Caco-2 (cell line): ENCODE measurements around the gene KRT6A. TPM values are rescaled to one million over a fixed set of nuclear protein-coding genes. Genes with fewer than 3 reads are reported as not detected.
"Not testable (repeated sequence)": the region's sequence is repeated elsewhere in the genome, so short reads cannot be mapped to it uniquely, and the experiment has no call there.

Experiments used
- BruUV-seq: library from RNA; stranded (reverse); fragments of 400-500 nt; replicated peaks from 2 replicates; lab custom pipeline; 2021; lab: Mats Ljungman, UMichigan
- CTCF ChIA-PET: fragments of 300-600 bp; sonication (Branson Sonifier 250); formaldehyde crosslinking; loops from one replicate; lab custom pipeline; 2022; ENCODE audit warnings: antibody characterized with exemption; lab: Charles Lee
- POLR2A ChIA-PET: fragments of 300-600 bp; sonication (Branson Sonifier 250); formaldehyde crosslinking; loops from one replicate; lab custom pipeline; 2022; ENCODE audit warnings: antibody characterized with exemption; lab: Charles Lee
- DNase-seq, 2 experiments: peaks; one replicate each; pipeline versions ENCODE4 v3.0.0 to v3.0.0-alpha.2; 2020 to 2022
- H3K27me3 ChIP-seq: replicated peaks from 2 replicates; pipeline ENCODE4 v1.6.0; 2011; ENCODE audit warnings: low read length; ENCODE audit not compliant: control insufficient read depth, insufficient read depth
- H3K36me3 ChIP-seq: 2 replicates; pipeline ENCODE4 v1.5.1; 2011; ENCODE audit warnings: low read length; ENCODE audit not compliant: control insufficient read depth, insufficient read depth
- H3K4me1 ChIP-seq: fragments of 250-450 bp; sonication (Bioruptor Pico); 2 replicates; pipeline ENCODE4 v1.5.1; 2020; ENCODE audit warnings: mild to moderate bottlenecking
- H3K4me3 ChIP-seq: 2 replicates; pipeline ENCODE4 v1.5.1; 2011; ENCODE audit warnings: low read depth, mild to moderate bottlenecking, control low read depth, low read length
- H3K9me3 ChIP-seq: fragments of 250-450 bp; sonication (Bioruptor Pico); 2 replicates; pipeline ENCODE4 v1.5.1; 2020; ENCODE audit warnings: mild to moderate bottlenecking, moderate library complexity
- H3K27ac Mint-ChIP-seq: one replicate; pipeline ENCODE4 v1.8.0; 2022; ENCODE audit warnings: mixed read lengths; ENCODE audit not compliant: unreplicated experiment
- H3K27me3 Mint-ChIP-seq: one replicate; pipeline ENCODE4 v1.8.0; 2022; ENCODE audit warnings: mixed read lengths; ENCODE audit not compliant: insufficient read depth, unreplicated experiment
- H3K36me3 Mint-ChIP-seq: one replicate; pipeline ENCODE4 v1.8.0; 2022; ENCODE audit warnings: mild to moderate bottlenecking, mixed read lengths; ENCODE audit not compliant: insufficient read depth, unreplicated experiment
- H3K4me1 Mint-ChIP-seq: one replicate; pipeline ENCODE4 v1.8.0; 2022; ENCODE audit warnings: low read depth, mixed read lengths; ENCODE audit not compliant: unreplicated experiment
- H3K4me3 Mint-ChIP-seq: one replicate; pipeline ENCODE4 v1.8.0; 2022; ENCODE audit warnings: mild to moderate bottlenecking, moderate library complexity, mixed read lengths; ENCODE audit not compliant: unreplicated experiment
- H3K9me3 Mint-ChIP-seq: one replicate; pipeline ENCODE4 v1.8.0; 2022; ENCODE audit warnings: mixed read lengths; ENCODE audit not compliant: unreplicated experiment
- intact Hi-C: fragments of 100-400 bp; cut with micrococcal nuclease; formaldehyde crosslinking; loops from one replicate; pipeline ENCODE4 v1.10.0; 2022; ENCODE audit not compliant: unreplicated experiment
- total RNA-seq: library from RNA; stranded (reverse); gene quantifications from 2 replicates; pipeline ENCODE4 v1.2.3, GENCODE V29; 2022
- TF ChIP-seq, protein P1 (sequence below), 2 experiments: fragments of 200-600 bp in 1 of 2; IDR thresholded peaks; 1 replicate in 1 of 2; 2 replicates in 1 of 2; pipeline versions ENCODE4 v1.5.1 to v1.8.0; 2011 to 2022; ENCODE audit warnings: antibody characterized with exemption in 1 of 2, control low read depth in 1 of 2, inconsistent platforms in 1 of 2, low read depth in 1 of 2, low read length in 1 of 2, mild to moderate bottlenecking in 1 of 2, moderate library complexity in 1 of 2; ENCODE audit not compliant: insufficient read depth in 1 of 2, severe bottlenecking in 1 of 2, unreplicated experiment in 1 of 2

Gene KRT6A
- total RNA-seq, 1 experiment from 2014 or later: 0.14 TPM

DNA sequence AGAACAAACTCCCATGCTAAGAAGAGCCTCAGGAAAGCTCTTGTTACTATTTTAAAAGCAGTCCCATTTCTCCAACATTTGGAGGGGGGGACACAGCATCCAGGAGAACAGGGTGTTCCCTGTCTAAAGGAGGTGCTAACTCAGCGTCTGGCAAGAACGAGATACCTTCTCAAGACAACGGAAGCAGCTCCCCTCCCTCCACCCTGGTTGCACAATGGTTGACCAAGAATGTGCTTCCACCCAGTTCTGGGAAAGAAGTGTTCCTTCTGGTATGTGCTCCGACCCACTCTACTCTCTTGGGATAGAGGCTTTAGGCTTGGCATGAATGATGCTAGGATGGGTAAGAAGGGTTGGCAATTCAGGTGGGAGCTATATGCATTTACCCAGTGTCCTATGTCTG lies 1.5 kb upstream of the KRT6A start:
- TF ChIP-seq, protein P1, sequence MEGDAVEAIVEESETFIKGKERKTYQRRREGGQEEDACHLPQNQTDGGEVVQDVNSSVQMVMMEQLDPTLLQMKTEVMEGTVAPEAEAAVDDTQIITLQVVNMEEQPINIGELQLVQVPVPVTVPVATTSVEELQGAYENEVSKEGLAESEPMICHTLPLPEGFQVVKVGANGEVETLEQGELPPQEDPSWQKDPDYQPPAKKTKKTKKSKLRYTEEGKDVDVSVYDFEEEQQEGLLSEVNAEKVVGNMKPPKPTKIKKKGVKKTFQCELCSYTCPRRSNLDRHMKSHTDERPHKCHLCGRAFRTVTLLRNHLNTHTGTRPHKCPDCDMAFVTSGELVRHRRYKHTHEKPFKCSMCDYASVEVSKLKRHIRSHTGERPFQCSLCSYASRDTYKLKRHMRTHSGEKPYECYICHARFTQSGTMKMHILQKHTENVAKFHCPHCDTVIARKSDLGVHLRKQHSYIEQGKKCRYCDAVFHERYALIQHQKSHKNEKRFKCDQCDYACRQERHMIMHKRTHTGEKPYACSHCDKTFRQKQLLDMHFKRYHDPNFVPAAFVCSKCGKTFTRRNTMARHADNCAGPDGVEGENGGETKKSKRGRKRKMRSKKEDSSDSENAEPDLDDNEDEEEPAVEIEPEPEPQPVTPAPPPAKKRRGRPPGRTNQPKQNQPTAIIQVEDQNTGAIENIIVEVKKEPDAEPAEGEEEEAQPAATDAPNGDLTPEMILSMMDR (IDR thresholded peaks at IDR 0.05; ENCODE audit: insufficient read depth in 1 of 2, low read depth in 1 of 2, low read length in 1 of 2, severe bottlenecking in 1 of 2, unreplicated experiment in 1 of 2): no peak
- H3K36me3 ChIP-seq: no peaks in the 10 kb centered on the region
- Mint-ChIP-seq H3K27me3 (peaks cover 14% of the 10 kb centered on the region), H3K36me3 (no peaks in the 10 kb centered on the region), H3K4me1 (peaks cover 7% of the 10 kb centered on the region), H3K27ac (no peak overlapping the region), H3K4me3 (no peak overlapping the region), H3K9me3 (no peaks in the 10 kb centered on the region)
- no peak for DNase-seq
- POLR2A ChIA-PET: no interaction called here
- no peaks in the 10 kb centered on the region for H3K27me3 ChIP-seq
- intact Hi-C loops: no loop called here
- H3K4me1 ChIP-seq: peaks cover 18% of the 10 kb centered on the region
- H3K9me3 ChIP-seq: no peaks in the 10 kb centered on the region
- CTCF ChIA-PET: interaction anchor here (1.1 kb wide), 1 partner anchor 26 kb away, joined by 3 read pairs; no protein-coding TSS in a partner anchor
- BruUV-seq: no TSS peak
- no peak overlapping the region for H3K4me3 ChIP-seq

DNA sequence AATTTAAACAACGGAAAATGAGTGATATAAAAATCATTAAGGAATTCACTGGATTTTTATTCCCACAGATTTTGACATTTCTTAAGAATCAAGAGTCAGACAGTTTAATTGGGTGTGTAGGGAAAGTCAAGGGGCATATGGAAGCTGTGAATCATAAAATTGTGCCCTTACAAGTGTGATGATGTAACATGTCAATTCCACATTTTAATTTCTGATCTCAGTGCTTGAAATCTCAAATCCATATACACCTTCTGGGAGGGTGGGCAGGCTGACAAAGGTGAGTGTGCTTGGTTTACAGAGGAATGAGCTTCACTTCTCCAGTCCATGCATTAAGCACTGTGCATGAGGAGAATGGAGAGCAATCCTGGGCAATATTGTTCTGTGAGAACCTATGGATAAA lies 1.0 kb upstream of the KRT6A start:
- H3K36me3 Mint-ChIP-seq: no peaks in the 10 kb centered on the region
- H3K4me3 Mint-ChIP-seq: no peak overlapping the region
- Histone ChIP-seq H3K9me3 (no peaks in the 10 kb centered on the region), H3K4me1 (peaks cover 18% of the 10 kb centered on the region), H3K27me3 (no peaks in the 10 kb centered on the region), H3K4me3 (no peak overlapping the region), H3K36me3 (no peaks in the 10 kb centered on the region)
- no peak overlapping the region for H3K27ac Mint-ChIP-seq
- no TSS peak for BruUV-seq
- H3K27me3 Mint-ChIP-seq: peaks cover 14% of the 10 kb centered on the region
- DNase-seq: no peak
- TF ChIP-seq, protein P1 (IDR thresholded peaks at IDR 0.05; ENCODE audit: insufficient read depth in 1 of 2, low read depth in 1 of 2, low read length in 1 of 2, severe bottlenecking in 1 of 2, unreplicated experiment in 1 of 2): no peak
- intact Hi-C loops: no loop called here
- no peaks in the 10 kb centered on the region for H3K9me3 Mint-ChIP-seq
- H3K4me1 Mint-ChIP-seq: peaks cover 7% of the 10 kb centered on the region
- ChIA-PET CTCF (no interaction called here), POLR2A (no interaction called here)

DNA sequence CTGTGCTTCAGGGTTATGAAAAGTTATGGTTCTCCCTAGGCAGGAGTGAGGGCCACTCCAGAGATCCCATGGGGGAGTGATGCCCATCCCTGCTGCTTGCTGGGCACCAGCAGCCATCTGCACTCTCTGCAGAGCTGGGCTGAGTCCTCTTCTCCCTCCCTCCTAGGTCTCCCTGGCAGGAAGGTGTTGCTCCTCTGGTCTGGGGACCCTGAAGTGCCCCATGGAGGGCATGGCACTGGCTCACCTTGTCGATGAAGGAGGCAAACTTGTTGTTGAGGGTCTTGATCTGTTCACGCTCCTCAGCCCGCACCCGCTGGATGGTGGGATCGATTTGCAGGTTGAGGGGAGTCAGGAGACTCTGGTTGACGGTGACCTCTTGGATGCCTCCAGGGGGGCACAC lies 652 bp downstream of the KRT6A start:
- H3K36me3 ChIP-seq, CTCF ChIA-PET, H3K9me3 Mint-ChIP-seq, H3K36me3 Mint-ChIP-seq, H3K27me3 ChIP-seq, intact Hi-C loops, H3K9me3 ChIP-seq, H3K4me3 ChIP-seq, H3K4me3 Mint-ChIP-seq, H3K4me1 Mint-ChIP-seq, BruUV-seq, POLR2A ChIA-PET, H3K27ac Mint-ChIP-seq, DNase-seq: not testable (repeated sequence)
- peaks cover 18% of the 10 kb centered on the region for H3K4me1 ChIP-seq
- H3K27me3 Mint-ChIP-seq: peaks cover 18% of the 10 kb centered on the region

DNA sequence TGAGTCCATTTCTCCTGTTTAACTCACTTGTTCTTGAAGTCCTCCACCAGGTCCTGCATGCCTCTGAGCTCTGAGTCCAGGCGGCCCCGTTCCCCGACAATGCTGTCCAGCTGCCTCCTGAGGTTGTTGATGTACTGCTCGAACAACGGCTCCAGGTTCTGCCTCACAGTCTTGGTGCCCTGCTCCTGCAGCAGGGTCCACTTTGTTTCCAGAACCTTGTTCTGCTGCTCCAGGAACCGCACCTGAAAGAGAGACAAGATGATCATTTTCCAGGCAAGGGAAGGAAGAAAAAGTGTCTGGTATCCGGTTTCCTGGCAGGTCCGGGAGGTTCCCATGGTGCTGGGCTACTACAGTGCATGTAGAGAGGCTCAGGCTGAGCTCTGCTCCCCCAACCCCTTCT lies 1.6 kb downstream of the KRT6A start:
- H3K27ac Mint-ChIP-seq, H3K36me3 ChIP-seq, H3K4me3 Mint-ChIP-seq, H3K9me3 Mint-ChIP-seq, DNase-seq, H3K4me1 Mint-ChIP-seq, H3K4me3 ChIP-seq, H3K36me3 Mint-ChIP-seq, POLR2A ChIA-PET, intact Hi-C loops, H3K27me3 ChIP-seq, BruUV-seq, H3K4me1 ChIP-seq, H3K9me3 ChIP-seq: not testable (repeated sequence)
- CTCF ChIA-PET: interaction anchor here (0.5 kb wide), 1 partner anchor 650 kb away, joined by 4 read pairs; no protein-coding TSS in a partner anchor
- peaks cover 20% of the 10 kb centered on the region for H3K27me3 Mint-ChIP-seq
